Effector memory CD4-positive, alpha-beta T cell (primary cell): ENCODE data around the gene LY6G5B.

Source experiments
- DNase-seq, 3 donors: peaks; one replicate each; pipeline ENCODE4 v3.0.0-alpha.2; 2020
- H3K27ac ChIP-seq: 2 replicates; pipeline ENCODE4 v1.7.0; 2013; ENCODE audit warnings: mild to moderate bottlenecking, low read length, moderate library complexity; ENCODE audit not compliant: insufficient read depth, poor library complexity, severe bottlenecking
- H3K27me3 ChIP-seq: replicated peaks from 2 replicates; pipeline ENCODE4 v1.7.0; 2013; ENCODE audit warnings: mild to moderate bottlenecking, low read length; ENCODE audit not compliant: insufficient read depth, control insufficient read depth, poor library complexity, severe bottlenecking
- H3K36me3 ChIP-seq: 2 replicates; pipeline ENCODE4 v1.7.0; 2013; ENCODE audit warnings: mild to moderate bottlenecking, low read length, moderate library complexity; ENCODE audit not compliant: control insufficient read depth, insufficient read depth
- H3K4me1 ChIP-seq: 2 replicates; pipeline ENCODE4 v1.7.0; 2013; ENCODE audit warnings: low read length, mild to moderate bottlenecking; ENCODE audit not compliant: control insufficient read depth, insufficient read depth, poor library complexity, severe bottlenecking
- H3K4me3 ChIP-seq: 2 replicates; pipeline ENCODE4 v1.7.0; 2013; ENCODE audit warnings: low read length, low read depth, mild to moderate bottlenecking; ENCODE audit not compliant: insufficient read depth, poor library complexity, severe bottlenecking
- H3K9me3 ChIP-seq: 2 replicates; pipeline ENCODE4 v1.7.0; 2013; ENCODE audit warnings: mild to moderate bottlenecking, low read length, moderate library complexity; ENCODE audit not compliant: control insufficient read depth
- total RNA-seq, 3 donors: gene quantifications; one replicate each; lab custom pipeline; 2026; lab: John Stamatoyannopoulos, UW

The LY6G5B gene
- 2.1 to 8.1 (median 3.7) reads per million in 3 donors for total RNA-seq

DNA sequence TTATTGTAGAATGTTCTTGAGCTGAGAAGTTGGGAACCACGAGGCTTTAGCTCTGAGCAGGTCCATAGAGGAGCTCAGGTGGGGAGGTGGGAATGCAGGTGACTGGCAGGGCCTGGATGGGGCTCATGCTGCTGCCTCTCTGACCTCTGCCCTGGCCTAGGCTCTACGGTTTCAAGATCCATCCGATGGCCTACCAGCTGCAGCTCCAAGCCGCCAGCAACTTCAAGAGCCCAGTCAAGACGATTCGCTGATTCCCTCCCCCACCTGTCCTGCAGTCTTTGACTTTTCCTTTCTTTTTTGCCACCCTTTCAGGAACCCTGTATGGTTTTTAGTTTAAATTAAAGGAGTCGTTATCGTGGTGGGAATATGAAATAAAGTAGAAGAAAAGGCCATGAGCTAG, at the start of gene LY6G5B:
TSS of gene LY6G5B (plus strand) at position 301 of the 400 bp plus-strand sequence. CDS start 975 bp downstream, outside the sequence.
- Histone ChIP-seq H3K27me3 (no peaks in the 10 kb centered on the region), H3K36me3 (peaks cover 53% of the 10 kb centered on the region), H3K4me3 (no peak within 1 kb of the TSS), H3K27ac (no peak within 1 kb of the TSS), H3K9me3 (no peaks in the 10 kb centered on the region), H3K4me1 (peaks cover 13% of the 10 kb centered on the region)
- no peak for DNase-seq

DNA sequence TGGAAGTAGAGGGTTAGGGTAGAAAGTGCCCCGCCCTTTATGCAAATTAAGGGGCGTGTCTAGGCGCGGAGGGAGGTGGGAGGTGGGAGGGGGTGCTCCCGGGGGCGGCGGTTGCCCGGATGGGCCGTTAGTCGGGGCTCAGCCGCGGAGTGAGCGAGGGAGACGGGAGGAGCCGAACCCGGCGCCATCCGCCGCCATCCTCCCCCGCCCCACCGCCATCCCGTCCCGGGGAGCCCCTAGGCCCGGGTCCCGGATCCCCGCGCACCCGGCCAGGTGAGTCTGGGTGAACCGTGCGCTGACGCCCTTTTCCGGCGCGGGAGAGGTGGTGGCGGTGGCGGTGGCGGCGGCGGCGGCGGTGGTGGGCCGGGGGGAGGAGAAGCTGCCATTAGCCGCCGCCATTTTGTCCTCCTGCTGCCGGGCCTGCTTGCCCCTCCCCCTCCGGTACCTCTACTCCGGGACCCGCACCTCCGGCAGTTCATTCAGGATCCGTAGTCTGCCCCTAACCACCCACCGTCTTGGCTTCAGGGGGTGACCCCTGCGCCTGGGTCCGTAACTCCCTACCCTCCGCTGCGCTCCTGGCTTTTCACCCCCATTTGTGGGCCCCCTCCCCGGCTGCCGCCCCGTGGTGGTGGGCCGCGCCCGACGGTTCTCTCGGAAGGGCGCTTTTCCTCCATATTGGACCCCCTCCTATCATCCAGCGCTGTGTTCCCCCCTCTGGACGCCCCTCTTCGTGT, 49.0 kb upstream of the LY6G5B start, which contains the start of gene PRRC2A:
TSS of gene PRRC2A (plus strand) at position 130 of the 734 bp plus-strand sequence. CDS start 2,075 bp downstream, outside the sequence.
- no peaks in the 10 kb centered on the region for H3K27me3 ChIP-seq
- DNase-seq, result peak in 2 of 3 donors; percentile 71 to 95
- peaks cover 25% of the 10 kb centered on the region for H3K36me3 ChIP-seq
- peak within 1 kb of the TSS; percentile 56 for H3K4me3 ChIP-seq
- H3K27ac ChIP-seq, result peak within 1 kb of the TSS; percentile 92
- H3K4me1 ChIP-seq, result peaks cover 7% of the 10 kb centered on the region
- H3K9me3 ChIP-seq, result no peaks in the 10 kb centered on the region

GRCh38 chr6:31621320-31621939, 48.3 kb upstream of the LY6G5B start:
- H3K36me3 ChIP-seq, result peaks cover 32% of the 10 kb centered on the region
- H3K27me3 ChIP-seq, result no peaks in the 10 kb centered on the region
- H3K9me3 ChIP-seq, result no peaks in the 10 kb centered on the region
- DNase-seq, result no peak
- H3K27ac ChIP-seq, result peak overlapping the region; percentile 92
- peak overlapping the region; percentile 56 for H3K4me3 ChIP-seq
- peaks cover 7% of the 10 kb centered on the region for H3K4me1 ChIP-seq

GRCh38 chr6:31621991-31622390, 47.8 kb upstream of the LY6G5B start:
- peaks cover 7% of the 10 kb centered on the region for H3K4me1 ChIP-seq
- peaks cover 38% of the 10 kb centered on the region for H3K36me3 ChIP-seq
- peak overlapping the region; percentile 92 for H3K27ac ChIP-seq
- H3K4me3 ChIP-seq, result no peak overlapping the region
- DNase-seq, result no peak
- no peaks in the 10 kb centered on the region for H3K27me3 ChIP-seq
- H3K9me3 ChIP-seq, result no peaks in the 10 kb centered on the region

GRCh38 chr6:31622684-31623091, 47.1 kb upstream of the LY6G5B start:
- no peak for DNase-seq
- Histone ChIP-seq H3K36me3 (peaks cover 45% of the 10 kb centered on the region), H3K4me1 (peaks cover 7% of the 10 kb centered on the region), H3K27me3 (no peaks in the 10 kb centered on the region), H3K4me3 (no peak overlapping the region), H3K27ac (no peak overlapping the region), H3K9me3 (no peaks in the 10 kb centered on the region)

- Histone ChIP-seq H3K4me3 (no peak overlapping the region), H3K27me3 (no peaks in the 10 kb centered on the region), H3K9me3 (no peaks in the 10 kb centered on the region), H3K36me3 (peaks cover 59% of the 10 kb centered on the region), H3K27ac (no peak overlapping the region), H3K4me1 (peaks cover 7% of the 10 kb centered on the region)
- DNase-seq, result no peak
These were observed 45.7 kb upstream of the LY6G5B start for GRCh38 chr6:31624070-31624469.

GRCh38 chr6:31626952-31627351, 42.8 kb upstream of the LY6G5B start:
- Histone ChIP-seq H3K27ac (no peak overlapping the region), H3K9me3 (no peaks in the 10 kb centered on the region), H3K27me3 (no peaks in the 10 kb centered on the region), H3K4me3 (no peak overlapping the region), H3K36me3 (peaks cover 87% of the 10 kb centered on the region), H3K4me1 (no peaks in the 10 kb centered on the region)
- DNase-seq, result no peak

GRCh38 chr6:31627690-31628287, 42.0 kb upstream of the LY6G5B start:
- H3K27me3 ChIP-seq, result no peaks in the 10 kb centered on the region
- H3K36me3 ChIP-seq, result peaks cover 96% of the 10 kb centered on the region
- H3K9me3 ChIP-seq, result no peaks in the 10 kb centered on the region
- H3K4me3 ChIP-seq, result no peak overlapping the region
- no peak for DNase-seq
- no peaks in the 10 kb centered on the region for H3K4me1 ChIP-seq
- H3K27ac ChIP-seq, result no peak overlapping the region

- Histone ChIP-seq H3K27me3 (no peaks in the 10 kb centered on the region), H3K27ac (no peak overlapping the region), H3K4me3 (no peak overlapping the region), H3K4me1 (no peaks in the 10 kb centered on the region), H3K36me3 (peaks cover 100% of the 10 kb centered on the region), H3K9me3 (no peaks in the 10 kb centered on the region)
- no peak for DNase-seq
These were observed 40.8 kb upstream of the LY6G5B start for GRCh38 chr6:31629014-31629413.
